NCI-H2029 (cell line): Measurements from ENCODE around the gene TRIM34.
"Not testable (repeated sequence)": the region's sequence is repeated elsewhere in the genome, so short reads cannot be mapped to it uniquely, and the experiment has no call there.

Experiments used
- DNase-seq: peaks from one replicate; lab custom pipeline; 2025; lab: John Stamatoyannopoulos, UW

The TRIM34 gene, protein sequence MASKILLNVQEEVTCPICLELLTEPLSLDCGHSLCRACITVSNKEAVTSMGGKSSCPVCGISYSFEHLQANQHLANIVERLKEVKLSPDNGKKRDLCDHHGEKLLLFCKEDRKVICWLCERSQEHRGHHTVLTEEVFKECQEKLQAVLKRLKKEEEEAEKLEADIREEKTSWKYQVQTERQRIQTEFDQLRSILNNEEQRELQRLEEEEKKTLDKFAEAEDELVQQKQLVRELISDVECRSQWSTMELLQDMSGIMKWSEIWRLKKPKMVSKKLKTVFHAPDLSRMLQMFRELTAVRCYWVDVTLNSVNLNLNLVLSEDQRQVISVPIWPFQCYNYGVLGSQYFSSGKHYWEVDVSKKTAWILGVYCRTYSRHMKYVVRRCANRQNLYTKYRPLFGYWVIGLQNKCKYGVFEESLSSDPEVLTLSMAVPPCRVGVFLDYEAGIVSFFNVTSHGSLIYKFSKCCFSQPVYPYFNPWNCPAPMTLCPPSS

DNA sequence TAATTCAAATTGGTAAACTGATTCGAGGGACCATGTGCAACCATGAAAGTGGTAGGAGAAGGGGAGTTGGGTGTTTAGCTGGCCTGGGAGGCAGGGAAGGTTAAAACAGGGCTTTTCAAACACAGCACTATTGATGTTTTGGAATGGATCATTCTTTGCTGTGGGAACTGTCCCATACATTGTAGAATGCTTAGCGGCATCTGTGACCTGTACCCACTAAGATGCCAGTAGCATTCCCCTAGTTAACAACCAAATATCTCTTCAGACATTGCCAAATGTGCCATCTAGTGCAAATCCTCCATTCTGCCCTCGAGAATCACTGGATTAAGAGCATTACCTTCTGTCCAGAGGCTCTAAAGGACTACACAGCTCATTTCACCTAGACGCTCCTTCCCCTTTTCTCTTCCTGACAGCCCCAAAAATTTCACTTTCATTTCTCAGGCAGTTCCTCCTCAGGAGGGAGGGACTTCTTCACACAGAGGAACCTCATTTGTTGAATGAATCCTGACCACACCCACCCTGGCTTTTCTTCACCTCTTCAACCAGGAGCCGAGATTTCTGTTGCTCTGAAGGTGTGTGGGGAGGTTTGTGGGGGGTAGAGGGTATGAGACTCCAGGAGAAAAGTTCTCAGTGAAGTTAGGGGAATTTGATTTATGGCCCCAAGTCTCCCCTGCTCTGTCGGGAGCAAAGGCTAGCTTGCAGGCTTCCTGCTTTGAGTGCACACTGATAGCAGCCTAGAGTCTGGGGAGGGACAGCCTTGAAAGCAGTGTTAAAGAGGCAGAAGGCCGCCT lies at the start of gene TRIM34:
TSS of gene TRIM34 (plus strand) at position 513 of the 791 bp plus-strand sequence. CDS start 7,331 bp downstream, outside the sequence.
- DNase-seq, result no peak

DNA sequence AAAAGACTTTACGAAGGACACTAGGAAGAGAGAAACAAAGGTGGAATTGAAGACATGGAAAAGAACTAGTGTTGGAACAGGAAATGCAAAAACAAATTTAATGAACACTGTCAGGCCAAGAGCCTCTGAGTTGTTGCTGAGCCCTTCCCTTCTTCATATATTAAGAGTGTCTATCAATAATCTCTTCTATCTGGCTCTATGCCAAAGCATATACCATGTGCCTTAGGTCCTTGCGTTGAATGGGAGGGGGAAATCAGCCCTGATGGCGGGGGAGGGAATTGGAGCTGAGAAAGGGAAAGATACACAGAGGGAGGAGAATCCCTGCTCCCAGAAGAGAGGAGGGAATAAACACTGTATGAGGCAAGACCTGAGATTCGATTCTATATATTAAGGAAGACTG lies 49.6 kb upstream of the TRIM34 start:
- DNase-seq, result no peak

DNA sequence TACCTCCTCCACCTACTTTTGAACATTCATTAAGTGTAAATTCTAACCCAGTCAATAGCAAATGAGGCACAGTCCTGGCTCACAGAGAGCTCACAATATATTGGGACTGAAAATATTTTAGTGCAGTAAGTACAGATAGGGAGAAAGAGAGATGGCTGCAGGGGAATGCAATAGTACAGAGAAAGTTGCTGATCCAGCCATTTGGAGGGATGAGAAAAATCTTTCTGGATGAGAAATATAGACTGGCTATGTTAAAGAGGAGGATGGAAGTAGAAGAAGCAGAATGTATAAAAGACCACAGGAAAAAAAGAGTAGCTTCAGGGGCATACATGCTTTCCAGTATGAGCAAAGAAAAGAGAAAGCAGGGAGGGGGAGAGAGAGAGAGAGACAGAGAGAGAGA lies 47.7 kb upstream of the TRIM34 start:
- no peak for DNase-seq

DNA sequence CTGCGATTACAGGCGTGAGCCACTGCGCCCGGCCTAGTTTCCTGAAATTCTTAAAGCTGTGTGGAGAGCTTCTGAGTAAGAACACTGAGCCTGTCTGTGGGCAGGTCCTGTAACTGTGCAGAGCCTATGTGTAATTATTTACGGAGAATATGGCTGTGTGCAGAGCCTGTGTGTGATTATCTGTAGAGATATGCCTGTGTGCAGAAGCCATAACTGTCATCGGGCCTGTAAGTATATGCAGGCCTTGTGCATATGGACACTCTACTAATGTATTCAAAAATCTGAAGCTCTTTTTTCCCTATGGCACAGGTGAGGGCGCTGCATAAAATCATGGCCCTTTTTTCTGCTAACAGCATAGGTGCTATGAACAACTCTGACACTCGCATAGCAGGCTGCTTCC lies 44.2 kb upstream of the TRIM34 start, which contains the start of gene OR52B6:
TSS of gene OR52B6 (plus strand) at position 301 of the 400 bp plus-strand sequence. CDS start at position 301, 0 bp downstream.
- no peak for DNase-seq

DNA sequence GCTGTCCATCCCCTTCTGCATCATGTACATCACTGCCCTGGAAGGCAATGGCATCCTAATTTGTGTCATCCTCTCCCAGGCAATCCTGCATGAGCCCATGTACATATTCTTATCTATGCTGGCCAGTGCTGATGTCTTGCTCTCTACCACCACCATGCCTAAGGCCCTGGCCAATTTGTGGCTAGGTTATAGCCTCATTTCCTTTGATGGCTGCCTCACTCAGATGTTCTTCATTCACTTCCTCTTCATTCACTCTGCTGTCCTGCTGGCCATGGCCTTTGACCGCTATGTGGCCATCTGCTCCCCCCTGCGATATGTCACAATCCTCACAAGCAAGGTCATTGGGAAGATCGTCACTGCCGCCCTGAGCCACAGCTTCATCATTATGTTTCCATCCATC lies 43.8 kb upstream of the TRIM34 start:
- no peak for DNase-seq

DNA sequence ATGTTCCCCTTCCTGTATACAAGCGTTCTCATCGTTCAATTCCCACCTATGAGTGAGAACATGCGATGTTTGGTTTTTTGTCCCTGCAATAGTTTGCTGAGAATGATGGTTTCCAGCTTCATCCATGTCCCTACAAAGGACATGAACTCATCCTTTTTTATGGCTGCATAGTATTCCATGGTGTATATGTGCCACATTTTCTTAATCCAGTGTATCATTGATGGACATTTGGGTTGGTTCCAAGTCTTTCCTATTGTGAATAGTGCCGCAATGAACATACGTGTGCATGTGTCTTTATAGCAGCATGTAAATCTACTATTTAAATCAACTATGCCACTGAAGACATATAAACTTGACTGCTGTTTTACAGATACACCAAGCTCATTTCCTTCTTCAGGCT lies 40.3 kb upstream of the TRIM34 start:
- DNase-seq, result not testable (repeated sequence)

DNA sequence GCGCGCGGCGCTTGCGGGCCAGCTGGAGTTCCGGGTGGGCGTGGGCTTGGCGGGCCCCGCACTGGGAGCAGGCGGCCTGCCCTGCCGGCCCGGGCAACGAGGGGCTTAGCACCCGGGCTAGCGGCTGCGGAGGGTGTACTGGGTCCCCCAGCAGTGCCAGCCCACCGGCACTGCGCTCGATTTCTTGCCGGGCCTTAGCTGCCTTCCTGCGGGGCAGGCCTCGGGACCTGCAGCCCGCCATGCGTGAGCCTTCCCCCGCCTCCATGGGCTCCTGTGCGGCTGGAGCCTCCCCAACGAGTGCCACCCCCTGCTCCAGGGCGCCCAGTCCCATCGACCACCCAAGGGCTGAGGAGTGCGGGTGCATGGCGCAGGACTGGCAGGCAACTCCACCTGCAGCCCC lies 34.9 kb upstream of the TRIM34 start:
- DNase-seq, result not testable (repeated sequence)

DNA sequence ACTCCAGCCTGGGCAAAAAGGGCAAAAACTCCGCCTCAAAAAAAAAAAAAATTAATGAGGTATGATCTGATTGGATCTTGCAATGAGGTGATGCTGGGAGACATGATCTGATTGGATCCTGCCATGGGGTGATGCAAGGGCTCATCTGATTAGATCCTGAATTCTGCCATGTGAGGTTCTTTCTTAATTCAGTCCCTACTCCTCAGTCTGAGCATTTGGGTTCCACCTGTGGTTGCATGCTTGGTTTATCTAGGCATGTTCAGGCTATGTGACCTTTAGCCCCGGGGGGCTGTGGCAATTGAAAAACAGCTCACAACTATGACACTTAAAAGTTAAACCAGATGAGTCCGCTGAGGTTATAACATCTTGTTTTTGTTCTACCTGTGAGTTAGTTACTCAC lies 33.2 kb upstream of the TRIM34 start:
- DNase-seq, result no peak

DNA sequence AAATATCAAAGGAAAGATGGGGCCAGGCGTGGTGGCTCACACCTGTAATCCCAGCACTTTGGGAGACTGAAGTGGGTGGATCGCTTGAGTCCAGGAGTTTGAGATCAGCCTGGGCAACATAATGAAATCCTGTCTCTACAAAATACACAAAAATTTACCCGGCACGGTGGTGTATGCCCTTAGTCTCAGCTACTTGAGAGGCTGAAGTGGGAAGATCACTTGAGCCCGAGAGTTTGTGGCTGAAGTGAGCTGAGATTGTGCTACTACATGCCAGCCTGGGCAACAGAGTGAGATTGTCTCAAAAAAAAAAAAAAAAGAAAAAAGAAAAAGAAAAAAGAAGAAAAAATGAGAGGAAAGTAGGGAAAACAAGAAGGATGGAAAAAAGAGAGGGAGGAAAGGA lies 32.2 kb upstream of the TRIM34 start:
- no peak for DNase-seq

DNA sequence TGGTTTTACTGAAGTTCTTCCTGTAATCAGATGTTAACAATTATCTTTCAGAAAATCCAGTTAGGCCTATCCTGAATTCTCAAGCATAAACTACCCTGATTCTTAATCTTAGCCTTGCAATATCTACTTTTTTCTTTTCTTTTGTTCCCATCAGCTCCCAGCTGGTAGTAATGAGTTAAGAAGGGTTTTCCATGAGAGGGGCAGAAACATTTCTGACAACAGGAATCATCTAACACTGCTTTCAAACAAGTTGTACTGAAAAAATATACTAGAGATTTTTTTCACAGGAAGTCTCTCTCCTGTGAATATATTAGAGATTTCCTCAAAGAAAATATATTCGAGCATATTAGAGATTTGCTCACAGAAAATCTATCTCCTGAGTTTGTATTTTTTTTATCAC lies 31.7 kb upstream of the TRIM34 start:
- DNase-seq, result no peak

DNA sequence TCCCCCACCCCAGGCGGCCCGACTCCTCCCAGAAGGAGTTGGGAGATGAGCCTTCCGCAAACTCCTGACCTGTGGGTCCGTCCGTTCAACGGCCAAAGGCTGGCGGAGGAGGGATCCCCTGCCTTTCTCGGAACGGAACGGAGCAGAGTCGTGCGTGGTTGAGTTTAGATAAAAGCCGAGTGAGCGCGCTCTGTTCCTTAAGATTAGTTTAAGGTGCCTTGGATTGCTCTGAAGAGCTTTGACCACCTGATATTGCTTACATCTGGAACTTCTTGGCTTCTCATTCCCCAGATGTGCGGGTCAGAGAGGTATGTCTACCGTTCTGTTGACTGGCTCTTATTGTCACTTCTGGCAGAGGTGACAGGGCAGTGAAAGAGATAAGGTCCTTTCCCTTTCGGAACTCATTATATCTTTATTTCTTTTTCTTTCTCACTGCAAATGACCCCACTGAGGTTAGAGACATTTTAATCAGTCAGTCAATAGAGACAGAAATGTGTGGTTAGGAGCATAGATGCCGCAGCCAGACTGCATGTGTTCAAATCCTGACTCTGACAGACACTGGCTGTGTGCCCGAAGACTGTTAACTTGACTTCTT lies 28.1 kb upstream of the TRIM34 start, which contains the start of gene TRIM6:
TSS of gene TRIM6 (plus strand) at position 31 of the 595 bp plus-strand sequence. CDS start at position 292, 261 bp downstream.
- DNase-seq, result no peak

DNA sequence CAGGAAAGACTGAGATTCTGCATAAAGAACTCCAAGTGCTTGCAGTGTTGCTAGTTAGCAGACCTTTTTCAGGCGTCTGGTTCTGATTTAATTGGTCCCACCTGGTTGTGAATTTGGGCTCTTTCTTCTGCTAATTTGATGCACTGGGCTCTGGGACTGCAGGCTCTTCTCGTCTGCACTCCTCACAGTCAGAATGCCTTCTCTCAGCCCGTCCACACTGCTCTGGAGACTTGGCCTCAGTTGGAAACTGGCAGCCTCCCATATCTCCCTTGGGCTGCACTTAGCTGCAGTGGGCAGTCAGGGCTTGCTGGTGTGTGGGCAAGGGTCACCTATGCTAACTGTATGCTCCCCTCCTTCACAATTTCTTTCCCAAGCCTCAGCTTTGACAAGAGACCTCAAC lies 26.8 kb upstream of the TRIM34 start:
- DNase-seq, result no peak

DNA sequence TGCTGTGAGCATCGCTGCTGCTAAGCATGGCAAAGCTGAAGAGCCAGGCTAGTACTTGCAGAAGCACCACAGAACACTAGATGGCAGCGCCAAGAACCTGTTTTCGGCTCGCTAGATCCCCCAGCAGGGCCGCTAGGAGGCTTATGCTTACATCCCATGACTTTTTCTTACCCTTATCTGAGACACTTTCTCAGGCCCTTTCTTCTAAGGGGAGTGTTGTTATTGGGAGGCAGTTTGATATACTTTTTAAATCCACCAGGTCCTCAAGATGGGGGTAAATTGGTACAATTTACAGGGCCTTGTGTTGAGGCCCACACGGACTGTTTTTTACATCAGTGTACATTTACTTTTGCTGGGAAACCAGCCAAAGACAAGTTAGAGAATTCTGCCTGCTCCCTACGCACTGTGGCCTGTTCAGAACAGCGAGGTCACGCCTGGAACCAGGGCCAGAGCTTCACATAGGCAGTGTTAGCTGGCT lies 24.4 kb upstream of the TRIM34 start:
- DNase-seq, result no peak

DNA sequence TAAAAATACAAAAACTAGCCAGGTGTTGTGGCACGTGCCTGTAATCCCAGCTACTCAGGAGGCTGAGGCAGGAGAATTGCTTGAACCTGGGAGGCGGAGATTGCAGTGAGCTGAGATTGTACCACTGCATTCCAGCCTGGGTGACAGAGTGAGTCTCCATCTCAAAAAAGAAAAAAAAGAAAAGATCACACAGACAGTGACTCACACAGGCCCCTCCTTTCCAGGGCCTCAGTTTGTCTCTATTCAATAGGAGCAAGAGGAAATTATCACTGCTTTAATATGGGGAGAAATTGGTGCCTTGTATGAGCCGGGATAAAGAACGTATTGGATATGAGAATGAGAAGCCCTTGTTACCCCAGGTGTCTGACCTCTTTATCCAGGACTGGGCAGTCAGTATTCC lies 22.0 kb upstream of the TRIM34 start:
- not testable (repeated sequence) for DNase-seq

DNA sequence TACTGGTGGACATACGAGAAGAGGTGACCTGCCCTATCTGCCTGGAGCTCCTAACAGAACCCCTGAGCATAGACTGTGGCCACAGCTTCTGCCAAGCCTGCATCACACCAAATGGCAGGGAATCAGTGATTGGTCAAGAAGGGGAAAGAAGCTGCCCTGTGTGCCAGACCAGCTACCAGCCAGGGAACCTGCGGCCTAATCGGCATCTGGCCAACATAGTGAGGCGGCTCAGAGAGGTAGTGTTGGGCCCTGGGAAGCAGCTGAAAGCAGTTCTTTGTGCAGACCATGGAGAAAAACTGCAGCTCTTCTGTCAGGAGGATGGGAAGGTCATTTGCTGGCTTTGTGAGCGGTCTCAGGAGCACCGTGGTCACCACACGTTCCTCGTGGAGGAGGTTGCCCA lies 21.5 kb upstream of the TRIM34 start:
- no peak for DNase-seq

DNA sequence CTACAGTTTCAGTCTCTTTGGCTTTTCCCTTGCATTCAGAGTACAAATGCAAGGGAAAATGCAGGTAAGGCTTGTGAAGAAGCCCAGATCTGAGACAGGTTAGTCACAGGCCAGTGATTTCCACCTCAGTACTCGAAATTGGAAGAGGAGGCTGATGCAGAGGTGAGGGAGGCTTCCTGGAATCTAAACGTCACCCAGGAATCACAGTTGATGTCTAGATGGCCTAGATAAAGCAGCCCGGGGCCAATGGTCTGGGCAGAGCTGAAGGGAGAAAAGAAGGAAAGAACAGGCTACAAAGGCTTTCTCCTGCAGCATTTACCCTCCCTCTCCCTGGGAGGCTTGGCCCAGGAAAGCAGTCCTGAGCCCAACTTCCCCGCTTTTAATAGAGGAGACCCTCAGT lies 19.9 kb upstream of the TRIM34 start:
- no peak for DNase-seq

DNA sequence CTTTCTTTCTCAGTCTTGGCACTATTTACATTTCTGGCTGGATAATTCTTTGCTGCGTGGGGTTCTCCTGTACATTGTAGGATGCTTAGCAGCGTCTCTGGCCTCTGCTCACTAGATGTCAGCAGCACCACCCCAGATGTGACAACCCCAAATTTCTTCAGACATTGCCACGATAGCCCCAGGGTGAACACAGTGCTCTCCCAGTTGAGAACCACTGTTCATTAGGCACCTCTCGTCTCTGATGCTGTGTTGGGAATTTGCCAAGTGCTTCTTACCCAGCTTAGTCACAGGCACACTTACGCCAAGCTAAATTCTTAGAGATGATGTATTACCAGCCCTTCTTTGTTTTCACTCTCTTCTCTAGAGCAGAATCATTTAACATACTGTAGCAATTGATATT lies 19.0 kb upstream of the TRIM34 start:
- no peak for DNase-seq

DNA sequence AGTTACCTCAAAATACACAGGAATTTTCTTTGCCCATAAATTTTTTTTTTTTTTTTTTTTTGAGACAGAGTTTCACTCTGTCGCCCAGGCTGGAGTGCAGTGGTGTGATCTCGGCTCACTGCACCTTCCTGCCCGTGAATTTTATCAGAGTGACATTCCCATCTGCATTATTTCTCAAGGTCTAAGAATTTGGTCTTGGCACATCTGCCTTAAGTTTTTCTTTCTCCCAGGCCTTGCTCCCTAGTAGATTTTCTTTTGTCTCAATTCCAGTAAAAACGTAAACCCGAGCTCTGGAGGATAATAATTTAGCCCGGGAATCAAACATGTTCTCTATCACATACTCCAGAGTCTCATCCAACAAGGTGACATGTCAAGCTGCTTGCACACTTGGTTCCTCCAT lies 16.0 kb upstream of the TRIM34 start:
- no peak for DNase-seq

DNA sequence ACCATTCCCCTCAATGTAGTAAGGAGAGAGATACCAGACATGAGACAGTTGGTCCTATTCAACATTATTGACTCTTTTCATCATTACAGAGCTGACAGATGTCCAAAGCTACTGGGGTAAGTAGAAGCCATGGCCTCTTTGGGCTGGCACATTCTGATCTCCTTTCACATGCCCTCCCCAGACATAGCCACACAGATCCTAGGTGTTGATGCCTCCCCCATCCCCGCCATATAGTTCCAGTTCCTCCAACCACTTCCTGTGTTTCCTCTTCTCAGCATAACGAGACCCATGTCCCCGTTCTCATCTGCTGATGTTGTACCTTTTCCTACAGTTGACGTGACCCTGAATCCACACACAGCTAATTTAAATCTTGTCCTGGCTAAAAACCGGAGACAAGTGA lies 14.4 kb upstream of the TRIM34 start:
- DNase-seq, result no peak

DNA sequence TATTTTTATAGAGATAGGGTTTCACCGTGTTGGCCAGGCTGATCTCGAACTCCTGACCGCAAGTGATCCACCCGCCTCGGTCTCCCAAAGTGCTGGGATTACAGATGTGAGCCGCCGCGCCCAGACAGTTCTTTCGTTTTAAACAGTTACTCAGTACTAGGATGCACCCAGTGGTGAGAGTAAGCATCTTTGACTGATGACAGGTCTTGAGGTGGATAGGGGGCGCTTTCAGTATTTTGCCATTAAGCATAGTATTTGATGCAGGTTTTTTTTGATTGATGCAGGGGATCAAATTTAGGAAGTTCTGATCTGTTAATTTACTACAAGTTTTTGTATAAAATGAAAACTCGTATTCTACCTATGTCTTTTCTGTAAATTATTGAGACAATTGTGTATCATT lies 13.2 kb upstream of the TRIM34 start:
- DNase-seq, result no peak

DNA sequence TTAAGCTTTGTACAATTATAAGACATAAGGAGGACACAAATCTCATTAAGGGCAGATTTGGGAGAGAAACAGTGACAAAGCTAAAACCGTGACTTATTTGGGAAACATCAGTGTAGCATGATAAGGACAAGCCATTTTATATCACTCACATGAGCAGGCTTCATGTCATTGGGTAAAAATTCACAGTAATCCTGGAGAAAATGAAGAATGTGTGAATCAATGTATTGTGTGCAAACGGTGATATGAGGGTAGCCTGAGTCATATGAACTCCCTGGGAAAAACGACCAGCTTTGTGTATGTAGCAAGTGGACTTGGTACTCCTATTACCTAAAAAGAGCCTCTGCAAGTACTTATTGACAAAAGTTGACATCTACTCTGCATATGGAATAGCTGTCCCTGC lies 6.0 kb upstream of the TRIM34 start:
- DNase-seq, result no peak
